ENCODE data around the gene GLRX5.

The GLRX5 gene

GRCh38 chr14:95536036-95536593, 1.3 kb downstream of the GLRX5 start:
- DNase-seq, result no peak

- DNase-seq, result no peak
Measured at GRCh38 chr14:95536671-95537070, 1.8 kb downstream of the GLRX5 start.

- no peak for DNase-seq
Measured at GRCh38 chr14:95537298-95538089, 2.6 kb downstream of the GLRX5 start.

- no peak for DNase-seq
Measured at GRCh38 chr14:95538801-95539509, 4.1 kb downstream of the GLRX5 start.

- no peak for DNase-seq
Measured at GRCh38 chr14:95540236-95540855, 5.5 kb downstream of the GLRX5 start.

- DNase-seq, result no peak
Measured at GRCh38 chr14:95541346-95541745, 6.5 kb downstream of the GLRX5 start.

GRCh38 chr14:95541932-95542930, 7.4 kb downstream of the GLRX5 start:
- no peak for DNase-seq

GRCh38 chr14:95543021-95543420, 8.2 kb downstream of the GLRX5 start:
- no peak for DNase-seq

GRCh38 chr14:95544588-95544987, 9.7 kb downstream of the GLRX5 start:
- no peak for DNase-seq

- no peak for DNase-seq
Measured at GRCh38 chr14:95545515-95546168, 10.8 kb downstream of the GLRX5 start.

GRCh38 chr14:95547272-95547625, 12.4 kb downstream of the GLRX5 start:
- no peak for DNase-seq

- DNase-seq, result no peak
Measured at GRCh38 chr14:95547626-95548327, 12.9 kb downstream of the GLRX5 start.

- no peak for DNase-seq
Measured at GRCh38 chr14:95548328-95548929, 13.6 kb downstream of the GLRX5 start.

- no peak for DNase-seq
Measured at GRCh38 chr14:95549656-95550585, 15.1 kb downstream of the GLRX5 start.

- no peak for DNase-seq
Measured at GRCh38 chr14:95551435-95551834, 16.6 kb downstream of the GLRX5 start.

GRCh38 chr14:95553141-95553540, 18.3 kb downstream of the GLRX5 start:
- DNase-seq, result no peak

- no peak for DNase-seq
Measured at GRCh38 chr14:95555053-95555452, 20.2 kb downstream of the GLRX5 start.

- DNase-seq, result no peak
Measured at GRCh38 chr14:95557291-95557690, 22.4 kb downstream of the GLRX5 start.

GRCh38 chr14:95557832-95558231, 23.0 kb downstream of the GLRX5 start:
- DNase-seq, result no peak

GRCh38 chr14:95559203-95559602, 24.4 kb downstream of the GLRX5 start:
- DNase-seq, result no peak
